GM06990 (cell line): ENCODE measurements around the gene IL17RD.

Source experiments
- DNase-seq: peaks from one replicate; pipeline ENCODE4 v3.0.0-alpha.2; 2011; ENCODE audit not compliant: insufficient read length; ENCODE audit errors: extremely low read depth
- H3K27me3 ChIP-seq: replicated peaks from 2 replicates; pipeline ENCODE4 v1.6.0; 2011; ENCODE audit warnings: low read length; ENCODE audit not compliant: control insufficient read depth, insufficient read depth
- H3K36me3 ChIP-seq: 2 replicates; pipeline ENCODE4 v1.5.1; 2011; ENCODE audit warnings: low read length; ENCODE audit not compliant: control insufficient read depth, insufficient read depth
- H3K4me3 ChIP-seq: replicated peaks from 2 replicates; pipeline ENCODE4 v1.5.1; 2011; ENCODE audit warnings: low read depth, mild to moderate bottlenecking, control low read depth, low read length
- TF ChIP-seq, protein P1 (sequence below): IDR thresholded peaks from 2 replicates; pipeline ENCODE4 v1.5.1; 2011; ENCODE audit warnings: low read length, control low read depth, mild to moderate bottlenecking, inconsistent platforms; ENCODE audit not compliant: insufficient read depth, poor library complexity, severe bottlenecking

IL17RD gene

GRCh38 chr3:57140894-57141293, 24.3 kb downstream of the IL17RD start:
- DNase-seq: no peak
- no peak overlapping the region for H3K4me3 ChIP-seq
- peaks cover 1% of the 10 kb centered on the region for H3K27me3 ChIP-seq
- no peaks in the 10 kb centered on the region for H3K36me3 ChIP-seq
- TF ChIP-seq, protein P1, sequence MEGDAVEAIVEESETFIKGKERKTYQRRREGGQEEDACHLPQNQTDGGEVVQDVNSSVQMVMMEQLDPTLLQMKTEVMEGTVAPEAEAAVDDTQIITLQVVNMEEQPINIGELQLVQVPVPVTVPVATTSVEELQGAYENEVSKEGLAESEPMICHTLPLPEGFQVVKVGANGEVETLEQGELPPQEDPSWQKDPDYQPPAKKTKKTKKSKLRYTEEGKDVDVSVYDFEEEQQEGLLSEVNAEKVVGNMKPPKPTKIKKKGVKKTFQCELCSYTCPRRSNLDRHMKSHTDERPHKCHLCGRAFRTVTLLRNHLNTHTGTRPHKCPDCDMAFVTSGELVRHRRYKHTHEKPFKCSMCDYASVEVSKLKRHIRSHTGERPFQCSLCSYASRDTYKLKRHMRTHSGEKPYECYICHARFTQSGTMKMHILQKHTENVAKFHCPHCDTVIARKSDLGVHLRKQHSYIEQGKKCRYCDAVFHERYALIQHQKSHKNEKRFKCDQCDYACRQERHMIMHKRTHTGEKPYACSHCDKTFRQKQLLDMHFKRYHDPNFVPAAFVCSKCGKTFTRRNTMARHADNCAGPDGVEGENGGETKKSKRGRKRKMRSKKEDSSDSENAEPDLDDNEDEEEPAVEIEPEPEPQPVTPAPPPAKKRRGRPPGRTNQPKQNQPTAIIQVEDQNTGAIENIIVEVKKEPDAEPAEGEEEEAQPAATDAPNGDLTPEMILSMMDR: no peak

DNA sequence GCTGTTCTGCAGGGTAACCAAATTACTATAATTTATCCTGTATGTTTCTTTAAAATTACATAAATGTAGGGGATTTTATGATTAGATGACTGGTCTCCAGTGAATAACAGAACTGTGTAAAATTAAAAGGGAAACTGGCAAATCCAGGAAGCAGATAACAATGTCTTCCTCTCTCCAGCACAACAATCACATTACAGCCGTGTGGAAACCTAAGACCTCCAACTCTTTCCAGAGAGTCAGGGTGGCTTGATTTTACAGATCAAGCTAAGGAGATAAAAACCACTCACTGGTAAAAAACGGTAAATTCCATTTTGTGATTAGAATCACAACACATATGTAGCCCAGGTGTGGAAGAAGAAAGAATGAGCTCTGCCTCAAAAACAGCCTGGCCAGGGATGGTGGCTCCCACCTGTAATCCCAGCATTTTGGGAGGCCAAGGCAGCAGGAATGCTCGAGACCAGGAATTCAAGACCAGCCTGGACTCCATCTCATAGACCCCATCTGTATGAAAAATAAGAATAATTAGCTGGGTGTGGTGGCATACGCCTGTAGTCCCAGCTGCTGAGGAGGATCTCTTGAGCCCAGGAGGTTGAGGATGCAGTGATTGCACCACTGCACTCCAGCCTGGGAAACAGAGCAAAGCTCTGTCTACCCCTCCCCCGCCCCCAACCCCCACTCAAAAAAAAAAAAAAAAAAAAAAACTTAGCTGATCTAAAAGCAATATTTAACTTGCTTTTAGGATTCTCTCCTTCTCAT, 29.0 kb downstream of the IL17RD start:
- Histone ChIP-seq H3K27me3 (peaks cover 1% of the 10 kb centered on the region), H3K36me3 (no peaks in the 10 kb centered on the region), H3K4me3 (no peak overlapping the region)
- TF ChIP-seq, protein P1: no peak
- DNase-seq: no peak

GRCh38 chr3:57133157-57133556, 32.0 kb downstream of the IL17RD start:
- H3K36me3 ChIP-seq: no peaks in the 10 kb centered on the region
- no peak overlapping the region for H3K4me3 ChIP-seq
- TF ChIP-seq, protein P1: no peak
- peaks cover 1% of the 10 kb centered on the region for H3K27me3 ChIP-seq
- DNase-seq: no peak

- H3K36me3 ChIP-seq: no peaks in the 10 kb centered on the region
- TF ChIP-seq, protein P1: no peak
- H3K4me3 ChIP-seq: no peak overlapping the region
- peaks cover 1% of the 10 kb centered on the region for H3K27me3 ChIP-seq
- no peak for DNase-seq
Measured at GRCh38 chr3:57132674-57133073, 32.5 kb downstream of the IL17RD start.

DNA sequence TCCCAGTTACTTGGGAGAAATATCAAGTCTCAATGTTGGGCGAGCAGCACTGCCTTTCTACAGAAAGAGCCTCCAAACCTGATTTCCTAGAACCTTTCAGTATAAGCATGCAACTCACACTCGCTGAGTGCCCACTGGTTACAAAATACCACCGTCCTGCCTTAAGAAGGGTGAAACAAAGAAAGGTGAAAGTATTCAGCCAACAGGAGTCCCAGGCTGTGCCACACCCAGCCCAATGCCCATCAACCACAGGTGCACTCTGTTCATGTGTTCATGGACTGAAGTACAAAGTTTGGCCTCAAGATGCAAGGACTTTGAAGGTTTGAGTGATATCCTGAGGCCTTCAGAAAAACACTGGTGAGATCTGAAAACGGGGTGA, 34.0 kb downstream of the IL17RD start:
- Histone ChIP-seq H3K4me3 (no peak overlapping the region), H3K27me3 (no peaks in the 10 kb centered on the region; the same call in 1 of the 2 replicates), H3K36me3 (no peaks in the 10 kb centered on the region)
- TF ChIP-seq, protein P1: no peak
- DNase-seq: no peak
